ENCODE measurements around the gene NUAK2.
"Not testable (repeated sequence)": the region's sequence is repeated elsewhere in the genome, so short reads cannot be mapped to it uniquely, and the experiment has no call there.

The NUAK2 gene

GRCh38 chr1:205297546-205298177 lies 23.9 kb downstream of the NUAK2 start:
- not testable (repeated sequence) for DNase-seq (ENCODE audit: low read depth)

GRCh38 chr1:205296154-205296553 lies 25.4 kb downstream of the NUAK2 start:
- DNase-seq (ENCODE audit: low read depth) = no peak

- no peak for DNase-seq (ENCODE audit: low read depth)
Observed at GRCh38 chr1:205294934-205295333, 26.6 kb downstream of the NUAK2 start.

- no peak for DNase-seq (ENCODE audit: low read depth)
Observed at GRCh38 chr1:205294175-205294917, 27.2 kb downstream of the NUAK2 start.

GRCh38 chr1:205293350-205294074 lies 28.0 kb downstream of the NUAK2 start:
- no peak for DNase-seq (ENCODE audit: low read depth)

GRCh38 chr1:205291596-205291995 lies 29.9 kb downstream of the NUAK2 start:
- DNase-seq (ENCODE audit: low read depth) = no peak

GRCh38 chr1:205287767-205288559 lies 33.6 kb downstream of the NUAK2 start:
- DNase-seq (ENCODE audit: low read depth) = peak; percentile 70

- DNase-seq (ENCODE audit: low read depth) = no peak
Observed at GRCh38 chr1:205287076-205287475, 34.5 kb downstream of the NUAK2 start.

- peak; percentile 46 for DNase-seq (ENCODE audit: low read depth)
Observed at GRCh38 chr1:205286335-205286950, 35.1 kb downstream of the NUAK2 start.

- peak; percentile 38 for DNase-seq (ENCODE audit: low read depth)
Observed at GRCh38 chr1:205285381-205286101, 36.0 kb downstream of the NUAK2 start.

GRCh38 chr1:205284420-205285144 lies 37.0 kb downstream of the NUAK2 start:
- DNase-seq (ENCODE audit: low read depth) = peak; percentile 66

GRCh38 chr1:205283270-205284147 lies 38.0 kb downstream of the NUAK2 start:
- DNase-seq (ENCODE audit: low read depth) = no peak

- DNase-seq (ENCODE audit: low read depth) = not testable (repeated sequence)
Observed at GRCh38 chr1:205280666-205281395, 40.7 kb downstream of the NUAK2 start.

- no peak for DNase-seq (ENCODE audit: low read depth)
Observed at GRCh38 chr1:205279986-205280385, 41.6 kb downstream of the NUAK2 start.

GRCh38 chr1:205276689-205277065 lies 44.9 kb downstream of the NUAK2 start:
- DNase-seq (ENCODE audit: low read depth) = no peak

- no peak for DNase-seq (ENCODE audit: low read depth)
Observed at GRCh38 chr1:205275916-205276688, 45.4 kb downstream of the NUAK2 start.

GRCh38 chr1:205275133-205275532 lies 46.4 kb downstream of the NUAK2 start:
- no peak for DNase-seq (ENCODE audit: low read depth)

All from activated T-cell treated with anti-CD3 and anti-CD28 coated beads for 24 hours (primary cell).